ENCODE data around the gene SEMA4A. TPM values are rescaled to one million over a fixed set of nuclear protein-coding genes. Genes with fewer than 3 reads are reported as not detected.

The SEMA4A gene
- total and polyA plus RNA-seq, 4 donors = 1.1 to 3.5 (median 1.7) TPM

- Histone ChIP-seq H3K4me3 (ENCODE audit: low read depth in 1 of 3, low read length in 3 of 3) (no peak overlapping the region), H3K4me1 (ENCODE audit: control insufficient read depth in 4 of 4, insufficient read depth in 4 of 4, low read length in 3 of 4) (peaks cover 10 to 21% (median 15%) of the 10 kb centered on the region in 4 donors), H3K36me3 (ENCODE audit: control insufficient read depth in 4 of 4, insufficient read depth in 3 of 4, low read depth in 1 of 4, low read length in 3 of 4) (no peaks in the 10 kb centered on the region), H3K27ac (ENCODE audit: low read depth in 1 of 2, low read length in 2 of 2) (peak overlapping the region in 1 of 2 donors; percentile 62), H3K27me3 (ENCODE audit: control insufficient read depth in 4 of 4, insufficient read depth in 4 of 4, low read length in 3 of 4) (no peaks in the 10 kb centered on the region), H3K9me3 (ENCODE audit: control insufficient read depth in 4 of 4, low read length in 3 of 4) (no peaks in the 10 kb centered on the region), H3K9ac (ENCODE audit: low read depth in 1 of 2, low read length in 2 of 2) (no peak overlapping the region)
- DNase-seq (ENCODE audit: low spot score) = no peak
- no peak for TF ChIP-seq HNF4A (conservative IDR thresholded peaks at IDR 0.05)
- no peak for TF ChIP-seq ZBTB33 (IDR thresholded peaks at IDR 0.05)
- no peak for TF ChIP-seq GABPA (IDR thresholded peaks at IDR 0.05 in 1 of 2, conservative IDR thresholded peaks at IDR 0.05 in 1 of 2)
- peak; percentile 23 for TF ChIP-seq YY1 (IDR thresholded peaks at IDR 0.05)
- TF ChIP-seq FOXA1 (IDR thresholded peaks at IDR 0.05) = no peak
- TF ChIP-seq FOXA2 (IDR thresholded peaks at IDR 0.05) = no peak
- no peak for TF ChIP-seq RXRA (IDR thresholded peaks at IDR 0.05)
- TF ChIP-seq CTCF (IDR thresholded peaks at IDR 0.05; ENCODE audit: low read depth, low read length, missing input control) = no peak
- WGBS = 75% methylated on average over 6 of the region's 6 CpGs
Observed at GRCh38 chr1:156148216-156148615, 5.2 kb upstream of the SEMA4A start.

- no peak overlapping the region for H3K9ac ChIP-seq (ENCODE audit: low read depth in 1 of 2, low read length in 2 of 2)
- 70% methylated on average over 20 of the region's 20 CpGs for whole genome bisulfite sequencing
- H3K4me1 ChIP-seq (ENCODE audit: control insufficient read depth in 4 of 4, insufficient read depth in 4 of 4, low read length in 3 of 4) = peaks cover 10 to 21% (median 15%) of the 10 kb centered on the region in 4 donors
- no peaks in the 10 kb centered on the region for H3K36me3 ChIP-seq (ENCODE audit: control insufficient read depth in 4 of 4, insufficient read depth in 3 of 4, low read depth in 1 of 4, low read length in 3 of 4)
- no peak overlapping the region for H3K27ac ChIP-seq (ENCODE audit: low read depth in 1 of 2, low read length in 2 of 2)
- TF ChIP-seq HNF4A (conservative IDR thresholded peaks at IDR 0.05) (no peak), YY1 (IDR thresholded peaks at IDR 0.05) (no peak), EGR1 (IDR thresholded peaks at IDR 0.05; ENCODE audit: low read depth in 2 of 2) (no peak), REST (IDR thresholded peaks at IDR 0.05) (no peak), HNF4G (IDR thresholded peaks at IDR 0.05) (no peak), ZBTB33 (IDR thresholded peaks at IDR 0.05) (no peak), TAF1 (conservative IDR thresholded peaks at IDR 0.05) (no peak), RXRA (IDR thresholded peaks at IDR 0.05) (no peak), FOXA2 (IDR thresholded peaks at IDR 0.05) (no peak), FOXA1 (IDR thresholded peaks at IDR 0.05) (no peak), MAX (IDR thresholded peaks at IDR 0.05) (no peak), JUND (IDR thresholded peaks at IDR 0.05) (no peak)
- H3K27me3 ChIP-seq (ENCODE audit: control insufficient read depth in 4 of 4, insufficient read depth in 4 of 4, low read length in 3 of 4) = no peaks in the 10 kb centered on the region
- DNase-seq (ENCODE audit: low spot score) = no peak
- no peaks in the 10 kb centered on the region for H3K9me3 ChIP-seq (ENCODE audit: control insufficient read depth in 4 of 4, low read length in 3 of 4)
- H3K4me3 ChIP-seq (ENCODE audit: low read depth in 1 of 3, low read length in 3 of 3) = no peak overlapping the region
Observed at GRCh38 chr1:156149374-156150332, 3.7 kb upstream of the SEMA4A start.
